ENCODE data around the gene GLI3.

GLI3 gene

GRCh38 chr7:42189535-42189934 is 47.5 kb downstream of the GLI3 start:
- Mint-ChIP-seq H3K27me3 (ENCODE audit: low read depth) (no peaks in the 10 kb centered on the region), H3K4me1 (ENCODE audit: low read depth) (peaks cover 3% of the 10 kb centered on the region), H3K27ac (no peak overlapping the region), H3K36me3 (ENCODE audit: low read depth) (no peaks in the 10 kb centered on the region), H3K9me3 (no peaks in the 10 kb centered on the region), H3K4me3 (no peak overlapping the region)

GRCh38 chr7:42186151-42186550 is 50.9 kb downstream of the GLI3 start:
- Mint-ChIP-seq H3K27ac (no peak overlapping the region), H3K4me3 (no peak overlapping the region), H3K4me1 (ENCODE audit: low read depth) (no peaks in the 10 kb centered on the region), H3K27me3 (ENCODE audit: low read depth) (no peaks in the 10 kb centered on the region), H3K36me3 (ENCODE audit: low read depth) (no peaks in the 10 kb centered on the region), H3K9me3 (no peaks in the 10 kb centered on the region)

GRCh38 chr7:42185726-42186125 is 51.3 kb downstream of the GLI3 start:
- H3K27ac Mint-ChIP-seq: no peak overlapping the region

GRCh38 chr7:42183547-42183946 is 53.5 kb downstream of the GLI3 start:
- Mint-ChIP-seq H3K4me1 (ENCODE audit: low read depth) (no peaks in the 10 kb centered on the region), H3K4me3 (no peak overlapping the region), H3K27me3 (ENCODE audit: low read depth) (no peaks in the 10 kb centered on the region), H3K9me3 (peaks cover 3% of the 10 kb centered on the region), H3K27ac (no peak overlapping the region), H3K36me3 (ENCODE audit: low read depth) (no peaks in the 10 kb centered on the region)

More at GRCh38 chr7:42185726-42186125, 51.3 kb downstream of the GLI3 start:
- Mint-ChIP-seq H3K4me3 (no peak overlapping the region), H3K27me3 (ENCODE audit: low read depth) (no peaks in the 10 kb centered on the region), H3K36me3 (ENCODE audit: low read depth) (no peaks in the 10 kb centered on the region), H3K9me3 (no peaks in the 10 kb centered on the region), H3K4me1 (ENCODE audit: low read depth) (no peaks in the 10 kb centered on the region)

GRCh38 chr7:42181566-42181965 is 55.4 kb downstream of the GLI3 start:
- Mint-ChIP-seq H3K27ac (no peak overlapping the region), H3K4me1 (ENCODE audit: low read depth) (no peaks in the 10 kb centered on the region)

GRCh38 chr7:42180806-42181205 is 56.2 kb downstream of the GLI3 start:
- Mint-ChIP-seq H3K27ac (no peak overlapping the region), H3K36me3 (ENCODE audit: low read depth) (no peaks in the 10 kb centered on the region), H3K9me3 (peaks cover 4% of the 10 kb centered on the region), H3K4me3 (no peak overlapping the region), H3K27me3 (ENCODE audit: low read depth) (no peaks in the 10 kb centered on the region), H3K4me1 (ENCODE audit: low read depth) (no peaks in the 10 kb centered on the region)

More at GRCh38 chr7:42181566-42181965, 55.4 kb downstream of the GLI3 start:
- peaks cover 4% of the 10 kb centered on the region for H3K9me3 Mint-ChIP-seq
- no peak overlapping the region for H3K4me3 Mint-ChIP-seq
- no peaks in the 10 kb centered on the region for H3K27me3 Mint-ChIP-seq (ENCODE audit: low read depth)
- H3K36me3 Mint-ChIP-seq (ENCODE audit: low read depth): no peaks in the 10 kb centered on the region

GRCh38 chr7:42176724-42177101 is 60.3 kb downstream of the GLI3 start:
- H3K9me3 Mint-ChIP-seq: peaks cover 4% of the 10 kb centered on the region
- no peaks in the 10 kb centered on the region for H3K27me3 Mint-ChIP-seq (ENCODE audit: low read depth)
- H3K4me1 Mint-ChIP-seq (ENCODE audit: low read depth): no peaks in the 10 kb centered on the region
- H3K36me3 Mint-ChIP-seq (ENCODE audit: low read depth): no peaks in the 10 kb centered on the region
- no peak overlapping the region for H3K4me3 Mint-ChIP-seq
- no peak overlapping the region for H3K27ac Mint-ChIP-seq

- Mint-ChIP-seq H3K4me1 (ENCODE audit: low read depth) (no peaks in the 10 kb centered on the region), H3K4me3 (no peak overlapping the region), H3K27ac (no peak overlapping the region), H3K27me3 (ENCODE audit: low read depth) (no peaks in the 10 kb centered on the region), H3K36me3 (ENCODE audit: low read depth) (no peaks in the 10 kb centered on the region), H3K9me3 (peaks cover 4% of the 10 kb centered on the region)
These were observed 60.9 kb downstream of the GLI3 start for GRCh38 chr7:42175834-42176723.

GRCh38 chr7:42174391-42174912 is 62.6 kb downstream of the GLI3 start:
- Mint-ChIP-seq H3K4me1 (ENCODE audit: low read depth) (no peaks in the 10 kb centered on the region), H3K27ac (no peak overlapping the region), H3K9me3 (peaks cover 4% of the 10 kb centered on the region), H3K27me3 (ENCODE audit: low read depth) (no peaks in the 10 kb centered on the region), H3K36me3 (ENCODE audit: low read depth) (no peaks in the 10 kb centered on the region), H3K4me3 (no peak overlapping the region)

- no peak overlapping the region for H3K4me3 Mint-ChIP-seq
- no peaks in the 10 kb centered on the region for H3K9me3 Mint-ChIP-seq
- H3K27me3 Mint-ChIP-seq (ENCODE audit: low read depth): no peaks in the 10 kb centered on the region
- H3K36me3 Mint-ChIP-seq (ENCODE audit: low read depth): no peaks in the 10 kb centered on the region
- H3K27ac Mint-ChIP-seq: no peak overlapping the region
- H3K4me1 Mint-ChIP-seq (ENCODE audit: low read depth): no peaks in the 10 kb centered on the region
These were observed 66.3 kb downstream of the GLI3 start for GRCh38 chr7:42170724-42171123.

GRCh38 chr7:42168512-42168911 is 68.5 kb downstream of the GLI3 start:
- Mint-ChIP-seq H3K4me3 (no peak overlapping the region), H3K27me3 (ENCODE audit: low read depth) (no peaks in the 10 kb centered on the region), H3K9me3 (no peaks in the 10 kb centered on the region), H3K4me1 (ENCODE audit: low read depth) (no peaks in the 10 kb centered on the region), H3K36me3 (ENCODE audit: low read depth) (no peaks in the 10 kb centered on the region), H3K27ac (no peak overlapping the region)

- H3K4me1 Mint-ChIP-seq (ENCODE audit: low read depth): no peaks in the 10 kb centered on the region
- no peak overlapping the region for H3K4me3 Mint-ChIP-seq
- no peaks in the 10 kb centered on the region for H3K9me3 Mint-ChIP-seq
- H3K27me3 Mint-ChIP-seq (ENCODE audit: low read depth): no peaks in the 10 kb centered on the region
- H3K27ac Mint-ChIP-seq: no peak overlapping the region
- no peaks in the 10 kb centered on the region for H3K36me3 Mint-ChIP-seq (ENCODE audit: low read depth)
These were observed 69.3 kb downstream of the GLI3 start for GRCh38 chr7:42167631-42168236.

- H3K4me3 Mint-ChIP-seq: no peak overlapping the region
- no peaks in the 10 kb centered on the region for H3K4me1 Mint-ChIP-seq (ENCODE audit: low read depth)
- H3K27me3 Mint-ChIP-seq (ENCODE audit: low read depth): no peaks in the 10 kb centered on the region
- no peaks in the 10 kb centered on the region for H3K36me3 Mint-ChIP-seq (ENCODE audit: low read depth)
- H3K27ac Mint-ChIP-seq: no peak overlapping the region
- no peaks in the 10 kb centered on the region for H3K9me3 Mint-ChIP-seq
These were observed 69.8 kb downstream of the GLI3 start for GRCh38 chr7:42167206-42167605.

- no peak overlapping the region for H3K27ac Mint-ChIP-seq
- H3K36me3 Mint-ChIP-seq (ENCODE audit: low read depth): no peaks in the 10 kb centered on the region
- H3K27me3 Mint-ChIP-seq (ENCODE audit: low read depth): no peaks in the 10 kb centered on the region
- H3K9me3 Mint-ChIP-seq: no peaks in the 10 kb centered on the region
- no peak overlapping the region for H3K4me3 Mint-ChIP-seq
- H3K4me1 Mint-ChIP-seq (ENCODE audit: low read depth): no peaks in the 10 kb centered on the region
These were observed 72.1 kb downstream of the GLI3 start for GRCh38 chr7:42164881-42165428.

All from T-helper 1 cell treated with Interleukin-12 subunit alpha and Interleukin-12 subunit beta and Interleukin-4 antibody, amounts not matched to agents 30 μg/mL and 1 μg/mL, for 36 hours (primary cell).